PC-9 (cell line): ENCODE results near the gene AKR7A3.

Source experiments
- CTCF ChIP-seq: fragments of 200-600 bp; sonication (generic); conservative IDR thresholded peaks from 2 replicates; pipeline ENCODE4 v1.6.1; 2017; ENCODE audit warnings: mixed run types, antibody characterized with exemption, mild to moderate bottlenecking, moderate library complexity
- EZH2 ChIP-seq: fragments of 200-600 bp; sonication (generic); IDR thresholded peaks from 2 replicates; pipeline ENCODE4 v1.8.0; 2017; ENCODE audit warnings: antibody characterized with exemption, low read depth

- no peak for TF ChIP-seq CTCF
- no peak for TF ChIP-seq EZH2
These were observed 40.6 kb upstream of the AKR7A3 start for GRCh38 chr1:19329188-19329587.
